WTC11 (cell line): ENCODE measurements around the gene CACNA1C.

ENCODE experiments used
- ATF3 ChIP-seq: sonication (generic); formaldehyde crosslinking; conservative IDR thresholded peaks from 2 replicates; pipeline ENCODE4 v1.8.1; 2022; ENCODE audit warnings: mild to moderate bottlenecking, missing genetic modification reagents
- CREB1 ChIP-seq: sonication (generic); formaldehyde crosslinking; IDR thresholded peaks from 2 replicates; pipeline ENCODE4 v1.8.0; 2023; ENCODE audit warnings: mild to moderate bottlenecking, missing genetic modification reagents
- CTCF ChIP-seq: fragments of 200-600 bp; IDR thresholded peaks from 2 replicates; pipeline ENCODE4 v1.8.0; 2022; ENCODE audit warnings: antibody characterized with exemption
- ESRRA ChIP-seq: sonication (generic); formaldehyde crosslinking; IDR thresholded peaks from 2 replicates; pipeline ENCODE4 v1.8.1; 2022; ENCODE audit warnings: mild to moderate bottlenecking, missing genetic modification reagents, borderline replicate concordance
- FOXP4 ChIP-seq: sonication (generic); formaldehyde crosslinking; IDR thresholded peaks from 2 replicates; pipeline ENCODE4 v1.8.0; 2022; ENCODE audit warnings: mild to moderate bottlenecking, missing genetic modification reagents
- GTF2I ChIP-seq: fragments of 250-450 bp; sonication (Bioruptor Pico); conservative IDR thresholded peaks from 2 replicates; pipeline ENCODE4 v1.4.0; 2021; ENCODE audit warnings: mild to moderate bottlenecking
- HMGXB4 ChIP-seq: sonication (generic); formaldehyde crosslinking; IDR thresholded peaks from 2 replicates; pipeline ENCODE4 v1.8.1; 2023; ENCODE audit warnings: mild to moderate bottlenecking, moderate library complexity, missing genetic modification reagents
- KAT7 ChIP-seq: sonication (generic); formaldehyde crosslinking; IDR thresholded peaks from 2 replicates; pipeline ENCODE4 v1.8.1; 2023; ENCODE audit warnings: missing genetic modification reagents, mild to moderate bottlenecking, borderline replicate concordance
- MAX ChIP-seq: sonication (generic); formaldehyde crosslinking; IDR thresholded peaks from 2 replicates; pipeline ENCODE4 v1.8.0; 2022; ENCODE audit warnings: mild to moderate bottlenecking, missing genetic modification reagents
- MXD4 ChIP-seq: fragments of 250-450 bp; sonication (Bioruptor Pico); IDR thresholded peaks from 2 replicates; pipeline ENCODE4 v1.8.0; 2021; ENCODE audit warnings: mild to moderate bottlenecking, moderate library complexity, borderline replicate concordance
- NR1H2 ChIP-seq: sonication (generic); formaldehyde crosslinking; IDR thresholded peaks from 2 replicates; pipeline ENCODE4 v1.9.0; 2021; ENCODE audit warnings: mild to moderate bottlenecking, moderate library complexity, missing genetic modification reagents
- SP1 ChIP-seq: sonication (generic); formaldehyde crosslinking; conservative IDR thresholded peaks from 2 replicates; pipeline ENCODE4 v1.8.1; 2022; ENCODE audit warnings: missing genetic modification reagents
- ZNF512 ChIP-seq: sonication (generic); formaldehyde crosslinking; IDR thresholded peaks from 2 replicates; pipeline ENCODE4 v1.8.1; 2022; ENCODE audit warnings: missing genetic modification reagents, borderline replicate concordance

- no peak for TF ChIP-seq ZNF512 (CRISPR knock-in tag)
- TF ChIP-seq MAX (CRISPR knock-in tag), result no peak
- no peak for TF ChIP-seq CTCF
- no peak for TF ChIP-seq GTF2I (CRISPR knock-in tag)
- TF ChIP-seq NR1H2, result no peak
- no peak for TF ChIP-seq ESRRA (CRISPR knock-in tag)
- TF ChIP-seq KAT7 (CRISPR knock-in tag), result no peak
- no peak for TF ChIP-seq CREB1 (CRISPR knock-in tag)
- no peak for TF ChIP-seq MXD4 (CRISPR knock-in tag)
- TF ChIP-seq SP1 (CRISPR knock-in tag), result no peak
- no peak for TF ChIP-seq HMGXB4 (CRISPR knock-in tag)
- no peak for TF ChIP-seq ATF3 (CRISPR knock-in tag)
- TF ChIP-seq FOXP4, result no peak
Measured at GRCh38 chr12:2384533-2385351, 332.0 kb downstream of the CACNA1C start.
